HG02870 (cell line): Measurements from ENCODE around the gene NAV2.
A peak's percentile ranks its signal among the peaks of the same experiment; 100 is the strongest.

ENCODE experiments used
- ATAC-seq: cut with Tn5 transposase; IDR thresholded peaks from one replicate; pipeline ENCODE4 v1.9.1; 2021; ENCODE audit warnings: mild to moderate bottlenecking, moderate library complexity; ENCODE audit not compliant: unreplicated experiment

The NAV2 gene

GRCh38 chr11:19686234-19686633, 26.4 kb upstream of the NAV2 start:
- no peak for ATAC-seq

- no peak for ATAC-seq
These were observed 25.2 kb upstream of the NAV2 start for GRCh38 chr11:19687392-19687791.

- no peak for ATAC-seq
These were observed 23.2 kb upstream of the NAV2 start for GRCh38 chr11:19689281-19690000.

- ATAC-seq = no peak
These were observed 21.8 kb upstream of the NAV2 start for GRCh38 chr11:19690885-19691284.

- ATAC-seq = no peak
These were observed 20.7 kb upstream of the NAV2 start for GRCh38 chr11:19691815-19692500.

DNA sequence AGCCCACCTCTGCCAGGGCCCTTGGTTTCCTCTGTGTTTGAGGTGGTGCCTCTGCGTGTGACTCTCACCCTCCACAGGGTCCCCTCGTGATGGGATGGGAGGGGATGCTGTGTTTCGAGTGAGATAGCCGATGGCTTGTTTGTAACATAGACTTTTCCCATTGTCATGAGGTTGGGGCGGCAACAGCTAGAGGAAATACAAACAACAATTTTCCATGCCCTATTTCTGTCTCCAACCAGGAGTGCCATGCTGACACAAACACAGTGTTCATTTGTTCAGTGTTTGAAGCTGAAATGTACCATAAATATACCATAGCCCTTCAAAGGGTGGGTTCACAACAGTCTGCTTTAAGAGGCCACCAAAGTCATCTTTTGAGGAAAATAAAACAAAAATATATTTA, 19.5 kb upstream of the NAV2 start:
- ATAC-seq = no peak

DNA sequence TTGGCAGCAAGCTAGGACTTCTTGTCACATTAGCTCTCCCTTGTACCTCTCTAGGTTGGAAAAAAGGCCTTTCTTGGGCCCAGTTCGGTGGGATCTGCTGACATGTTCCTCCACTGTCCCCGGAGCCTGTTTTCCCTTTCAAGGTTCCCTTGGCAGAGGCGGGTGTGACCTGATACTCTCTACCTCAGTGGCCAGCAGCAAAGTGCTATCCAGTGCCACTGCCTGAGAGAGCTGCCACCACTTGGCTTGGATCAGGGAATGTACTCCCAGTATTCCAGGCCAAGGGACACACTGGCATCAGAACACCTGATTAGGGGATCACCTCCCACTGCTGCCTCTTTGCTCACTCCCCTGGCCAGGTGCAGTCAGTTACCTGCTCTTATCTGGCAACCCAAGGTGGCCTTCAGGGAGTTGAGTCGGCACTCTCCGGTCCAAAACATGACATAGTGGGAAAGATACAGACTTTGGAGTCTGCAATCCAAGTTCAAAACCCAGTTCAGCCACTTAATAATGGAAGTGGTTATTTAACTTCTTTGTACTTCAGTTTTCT, 17.8 kb upstream of the NAV2 start:
- ATAC-seq = no peak

DNA sequence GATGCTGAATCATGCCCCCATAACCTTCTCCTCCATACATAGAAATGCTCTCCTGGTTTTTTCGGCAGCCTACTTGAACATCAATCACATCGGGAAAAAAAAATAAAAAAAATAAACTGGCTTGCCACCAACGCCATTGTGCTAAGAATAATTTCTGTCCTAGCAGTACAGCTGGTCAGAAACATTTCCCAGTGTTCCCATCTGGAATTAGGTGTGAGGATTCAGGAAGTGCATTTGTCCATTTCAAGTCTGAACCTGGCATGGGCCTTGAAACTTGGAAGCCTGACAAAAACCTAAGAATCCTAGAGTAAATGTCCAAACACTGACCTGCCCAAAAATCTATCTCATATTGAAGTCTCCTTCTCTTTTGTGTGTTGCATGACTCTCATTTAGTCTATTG, 16.6 kb upstream of the NAV2 start:
- no peak for ATAC-seq

- no peak for ATAC-seq
These were observed 15.7 kb upstream of the NAV2 start for GRCh38 chr11:19696904-19697303.

GRCh38 chr11:19697721-19698121, 14.9 kb upstream of the NAV2 start:
- no peak for ATAC-seq

DNA sequence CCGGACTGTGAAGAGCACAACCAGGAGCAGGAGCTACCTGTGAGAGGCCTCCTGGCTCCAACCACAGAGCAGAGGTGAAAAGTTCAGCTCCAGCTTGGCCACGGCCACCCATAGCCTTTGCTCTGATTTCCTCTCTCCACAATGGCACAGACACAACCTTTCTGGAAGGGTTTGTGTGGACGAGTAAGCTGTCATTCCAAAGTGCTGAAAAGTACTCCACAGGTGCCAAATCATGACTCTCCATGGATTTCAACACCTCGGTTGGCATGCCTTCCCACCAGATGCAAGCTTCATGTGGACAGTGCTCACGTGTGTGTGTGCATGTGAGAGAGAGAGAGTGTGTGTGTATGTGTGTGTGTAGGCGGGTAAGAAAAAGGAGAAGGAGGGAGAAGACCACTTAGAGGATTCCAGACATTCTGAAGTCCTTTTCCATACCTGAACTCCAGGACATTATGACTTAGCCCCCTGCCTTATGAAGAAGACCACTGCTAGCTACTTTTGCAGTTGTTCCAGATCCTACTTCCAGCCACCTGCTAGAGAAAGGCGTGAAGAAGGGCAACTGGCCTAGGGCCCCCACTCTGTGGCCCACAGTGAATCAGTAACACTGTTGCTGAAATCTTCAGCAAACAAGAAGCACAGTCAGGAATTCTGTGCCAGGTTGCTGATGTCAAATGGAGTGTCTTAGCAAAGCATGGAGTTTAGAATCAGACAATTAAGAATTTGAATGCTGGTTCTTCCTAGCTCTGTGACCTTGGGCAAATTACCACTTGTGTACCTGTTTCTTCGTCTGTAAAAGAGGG, 13.9 kb upstream of the NAV2 start:
- no peak for ATAC-seq

DNA sequence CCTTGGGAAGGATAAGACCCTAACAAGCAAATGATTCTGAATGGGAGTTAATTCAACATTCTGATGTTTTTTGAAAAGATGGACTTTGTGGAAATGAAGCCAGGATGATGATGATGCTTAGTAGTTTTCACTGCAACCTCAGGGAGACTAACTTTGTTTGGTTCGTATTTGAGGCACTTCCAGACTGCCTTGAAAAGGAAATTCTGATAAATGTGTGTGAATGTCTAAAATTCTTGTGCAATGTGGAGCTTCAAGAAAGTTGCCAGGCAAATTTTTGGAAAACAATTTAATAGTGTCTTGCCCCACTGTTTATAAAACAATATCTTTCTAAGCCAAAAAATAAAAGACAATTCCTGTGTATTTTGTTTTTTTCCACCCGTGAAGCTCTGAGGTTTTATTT, 11.2 kb upstream of the NAV2 start:
- no peak for ATAC-seq

GRCh38 chr11:19702620-19703019, 10.0 kb upstream of the NAV2 start:
- ATAC-seq = no peak

- no peak for ATAC-seq
These were observed 9.4 kb upstream of the NAV2 start for GRCh38 chr11:19703211-19703610.

GRCh38 chr11:19704213-19704612, 8.4 kb upstream of the NAV2 start:
- no peak for ATAC-seq

GRCh38 chr11:19705936-19706335, 6.7 kb upstream of the NAV2 start:
- ATAC-seq = no peak

GRCh38 chr11:19711911-19712280, 741 bp upstream of the NAV2 start:
- peak; percentile 26 for ATAC-seq

DNA sequence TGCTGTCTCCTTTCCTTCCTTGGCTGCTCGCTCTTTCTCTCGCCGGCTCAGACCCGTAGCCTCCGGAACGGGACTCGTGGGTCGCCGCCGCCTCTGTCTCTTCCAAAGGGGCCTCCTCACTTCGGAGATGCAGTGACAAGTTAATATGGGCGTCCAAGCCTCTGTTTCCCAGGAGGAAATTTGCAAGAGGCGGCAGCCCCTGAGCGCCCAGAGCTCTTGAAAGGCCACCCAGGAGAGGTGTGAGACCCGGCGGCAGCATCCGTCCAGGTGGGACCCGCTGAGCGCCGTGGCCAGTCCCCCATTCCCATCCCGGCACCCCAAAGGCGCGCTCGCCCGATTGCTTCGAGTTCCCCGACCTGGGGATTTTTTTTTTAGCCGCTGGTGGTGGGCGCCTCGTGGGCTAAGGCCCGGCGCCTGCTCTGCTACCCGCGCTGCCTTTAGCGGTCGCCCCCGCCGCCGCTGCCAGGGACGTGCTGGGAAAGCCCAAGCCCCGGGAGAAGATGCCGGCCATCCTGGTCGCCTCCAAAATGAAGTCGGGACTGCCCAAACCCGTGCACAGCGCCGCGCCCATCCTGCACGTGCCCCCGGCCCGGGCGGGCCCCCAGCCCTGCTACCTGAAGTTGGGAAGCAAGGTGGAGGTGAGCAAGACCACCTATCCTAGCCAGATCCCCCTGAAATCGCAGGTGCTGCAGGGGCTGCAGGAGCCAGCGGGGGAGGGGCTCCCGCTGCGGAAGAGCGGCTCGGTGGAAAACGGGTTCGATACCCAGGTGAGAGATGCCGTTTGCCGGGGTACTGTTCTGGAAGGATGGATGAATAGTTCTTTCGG, 772 bp downstream of the NAV2 start:
- ATAC-seq = peak; percentile 3

GRCh38 chr11:19714022-19714386, 1.4 kb downstream of the NAV2 start:
- ATAC-seq = no peak

DNA sequence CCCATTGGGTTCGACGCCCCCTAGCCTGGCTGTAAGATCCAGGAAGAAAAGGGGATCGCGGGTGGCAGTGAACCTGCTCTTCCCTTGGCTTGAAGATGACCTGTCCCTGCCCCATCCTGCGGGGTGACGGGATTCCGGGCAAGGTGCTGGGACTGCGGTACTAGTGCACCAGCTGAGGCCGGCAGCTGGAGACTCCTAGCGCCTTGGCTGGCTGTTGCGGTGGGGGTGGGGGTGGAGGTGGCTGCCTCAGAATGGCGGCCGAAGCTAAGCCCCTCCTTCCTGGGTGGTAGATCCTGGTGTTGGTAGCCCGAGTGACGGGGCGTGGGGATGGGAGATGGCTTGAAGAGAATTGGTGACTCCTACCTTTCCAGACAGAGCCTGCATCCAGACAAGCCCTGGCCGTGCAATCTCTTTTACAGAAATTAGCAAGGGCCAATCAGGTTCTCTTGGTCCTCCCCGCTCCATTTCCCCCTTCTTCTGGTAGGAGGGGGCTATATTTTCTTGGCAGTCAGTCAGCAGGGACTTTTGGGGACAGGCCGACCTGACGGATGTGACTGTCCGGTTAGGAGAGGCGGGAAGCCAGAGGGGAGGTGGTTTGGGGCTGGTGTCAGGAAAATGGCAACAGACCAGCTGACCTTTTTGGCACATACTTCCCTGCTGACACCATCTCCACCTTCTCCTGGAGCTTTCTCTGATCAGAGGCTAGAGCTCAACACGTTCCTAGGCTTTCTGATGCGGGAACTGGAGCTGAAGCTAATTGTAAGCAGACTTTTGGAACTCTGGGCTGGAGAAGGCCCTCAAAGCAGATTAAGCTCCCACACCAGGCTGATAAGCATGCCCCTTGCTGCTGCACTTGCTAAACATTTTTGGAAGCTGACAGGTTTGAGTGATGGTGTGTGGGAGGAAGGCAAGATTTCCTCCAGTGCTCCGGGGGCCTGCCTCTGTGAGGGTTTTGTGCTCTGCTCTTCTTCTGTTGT, 2.0 kb downstream of the NAV2 start:
- no peak for ATAC-seq
